Stimulated activated naive CD8-positive, alpha-beta T cell treated with anti-CD3 and anti-CD28 coated beads, Interleukin-15, Interleukin-2, amounts not matched to agents 100 ng/mL and 50 ng/mL, for 24 hours (primary cell): ENCODE data around the gene ZNF598.
A peak's percentile ranks its signal among the peaks of the same experiment; 100 is the strongest.
"Not testable (repeated sequence)": the region's sequence is repeated elsewhere in the genome, so short reads cannot be mapped to it uniquely, and the experiment has no call there.

Experiments
- H3K27ac Mint-ChIP-seq: one replicate; pipeline ENCODE4 v1.8.0; 2021; ENCODE audit warnings: mild to moderate bottlenecking, mixed read lengths
- H3K27me3 Mint-ChIP-seq: one replicate; pipeline ENCODE4 v1.8.0; 2021; ENCODE audit warnings: mixed read lengths
- H3K36me3 Mint-ChIP-seq: one replicate; pipeline ENCODE4 v1.8.0; 2021; ENCODE audit warnings: low read depth, mixed read lengths
- H3K4me1 Mint-ChIP-seq: one replicate; pipeline ENCODE4 v1.8.0; 2021; ENCODE audit warnings: low read depth, mixed read lengths
- H3K4me3 Mint-ChIP-seq: one replicate; pipeline ENCODE4 v1.8.0; 2021; ENCODE audit warnings: mild to moderate bottlenecking, mixed read lengths
- H3K9me3 Mint-ChIP-seq: one replicate; pipeline ENCODE4 v1.8.0; 2021; ENCODE audit warnings: mixed read lengths

The ZNF598 gene

GRCh38 chr16:2035431-2036199, 26.0 kb upstream of the ZNF598 start:
- H3K27me3 Mint-ChIP-seq: no peaks in the 10 kb centered on the region
- no peaks in the 10 kb centered on the region for H3K9me3 Mint-ChIP-seq
- no peaks in the 10 kb centered on the region for H3K36me3 Mint-ChIP-seq
- no peak overlapping the region for H3K27ac Mint-ChIP-seq
- H3K4me1 Mint-ChIP-seq: no peaks in the 10 kb centered on the region
- H3K4me3 Mint-ChIP-seq: no peak overlapping the region

- Mint-ChIP-seq H3K27me3 (no peaks in the 10 kb centered on the region), H3K4me3 (no peak overlapping the region)
Measured at GRCh38 chr16:2034696-2035430, 25.2 kb upstream of the ZNF598 start.

GRCh38 chr16:2033909-2034695, 24.5 kb upstream of the ZNF598 start:
- not testable (repeated sequence) for H3K4me3 Mint-ChIP-seq, H3K36me3 Mint-ChIP-seq, H3K27ac Mint-ChIP-seq, H3K9me3 Mint-ChIP-seq, H3K4me1 Mint-ChIP-seq, H3K27me3 Mint-ChIP-seq

More at GRCh38 chr16:2034696-2035430, 25.2 kb upstream of the ZNF598 start:
- Mint-ChIP-seq H3K27ac (no peak overlapping the region), H3K4me1 (no peaks in the 10 kb centered on the region), H3K36me3 (no peaks in the 10 kb centered on the region), H3K9me3 (no peaks in the 10 kb centered on the region)

GRCh38 chr16:2033057-2033908, 23.7 kb upstream of the ZNF598 start:
- Mint-ChIP-seq H3K4me1 (no peaks in the 10 kb centered on the region), H3K4me3 (no peak overlapping the region), H3K27me3 (peaks cover 1% of the 10 kb centered on the region), H3K36me3 (no peaks in the 10 kb centered on the region), H3K9me3 (no peaks in the 10 kb centered on the region), H3K27ac (no peak overlapping the region)

- no peak overlapping the region for H3K4me3 Mint-ChIP-seq
- peaks cover 2% of the 10 kb centered on the region for H3K4me1 Mint-ChIP-seq
- no peaks in the 10 kb centered on the region for H3K9me3 Mint-ChIP-seq
- H3K27me3 Mint-ChIP-seq: peaks cover 7% of the 10 kb centered on the region
- H3K27ac Mint-ChIP-seq: no peak overlapping the region
- H3K36me3 Mint-ChIP-seq: no peaks in the 10 kb centered on the region
Measured at GRCh38 chr16:2032285-2033056, 22.9 kb upstream of the ZNF598 start.

GRCh38 chr16:2031081-2031577, 21.5 kb upstream of the ZNF598 start:
- H3K27ac Mint-ChIP-seq: no peak overlapping the region
- H3K27me3 Mint-ChIP-seq: peaks cover 9% of the 10 kb centered on the region
- H3K4me1 Mint-ChIP-seq: peaks cover 3% of the 10 kb centered on the region
- H3K36me3 Mint-ChIP-seq: no peaks in the 10 kb centered on the region
- H3K4me3 Mint-ChIP-seq: no peak overlapping the region
- no peaks in the 10 kb centered on the region for H3K9me3 Mint-ChIP-seq

GRCh38 chr16:2030036-2030435, 20.4 kb upstream of the ZNF598 start:
- Mint-ChIP-seq H3K27ac (no peak overlapping the region), H3K36me3 (no peaks in the 10 kb centered on the region), H3K4me3 (no peak overlapping the region), H3K27me3 (peaks cover 13% of the 10 kb centered on the region), H3K9me3 (no peaks in the 10 kb centered on the region), H3K4me1 (peaks cover 3% of the 10 kb centered on the region)

- H3K36me3 Mint-ChIP-seq: no peaks in the 10 kb centered on the region
- H3K4me1 Mint-ChIP-seq: peaks cover 4% of the 10 kb centered on the region
- H3K4me3 Mint-ChIP-seq: no peak overlapping the region
- H3K27ac Mint-ChIP-seq: no peak overlapping the region
- H3K27me3 Mint-ChIP-seq: peaks cover 14% of the 10 kb centered on the region
- no peaks in the 10 kb centered on the region for H3K9me3 Mint-ChIP-seq
Measured at GRCh38 chr16:2029350-2029749, 19.7 kb upstream of the ZNF598 start.

GRCh38 chr16:2028620-2029220, 19.1 kb upstream of the ZNF598 start:
- H3K36me3 Mint-ChIP-seq: no peaks in the 10 kb centered on the region
- no peak overlapping the region for H3K4me3 Mint-ChIP-seq
- peaks cover 16% of the 10 kb centered on the region for H3K27me3 Mint-ChIP-seq
- no peak overlapping the region for H3K27ac Mint-ChIP-seq
- H3K9me3 Mint-ChIP-seq: no peaks in the 10 kb centered on the region
- peaks cover 6% of the 10 kb centered on the region for H3K4me1 Mint-ChIP-seq

- Mint-ChIP-seq H3K27ac (no peak overlapping the region), H3K4me3 (no peak overlapping the region), H3K4me1 (peaks cover 10% of the 10 kb centered on the region), H3K36me3 (no peaks in the 10 kb centered on the region), H3K9me3 (no peaks in the 10 kb centered on the region), H3K27me3 (peaks cover 16% of the 10 kb centered on the region)
Measured at GRCh38 chr16:2028146-2028545, 18.5 kb upstream of the ZNF598 start.

- Mint-ChIP-seq H3K36me3 (no peaks in the 10 kb centered on the region), H3K4me1 (peaks cover 18% of the 10 kb centered on the region), H3K27ac (no peak overlapping the region), H3K27me3 (peaks cover 21% of the 10 kb centered on the region), H3K4me3 (peak overlapping the region; percentile 57), H3K9me3 (no peaks in the 10 kb centered on the region)
Measured at GRCh38 chr16:2027024-2028010, 17.7 kb upstream of the ZNF598 start.

- no peaks in the 10 kb centered on the region for H3K36me3 Mint-ChIP-seq
- H3K27ac Mint-ChIP-seq: no peak within 1 kb of the TSS
- peaks cover 26% of the 10 kb centered on the region for H3K27me3 Mint-ChIP-seq
- H3K4me3 Mint-ChIP-seq: peak within 1 kb of the TSS; percentile 57
- H3K4me1 Mint-ChIP-seq: peaks cover 18% of the 10 kb centered on the region
- no peaks in the 10 kb centered on the region for H3K9me3 Mint-ChIP-seq
Measured at GRCh38 chr16:2026461-2027023, 16.9 kb upstream of the ZNF598 start, which contains the start of gene NHERF2. Gene NHERF2, plus strand, starts transcription at chr16:2026902. Its CDS starts 104 bp downstream, at chr16:2027006.
